ENCODE results near the gene FRMPD4.

Gene FRMPD4

GRCh38 chrX:12307961-12308360 is 169.7 kb downstream of the FRMPD4 start:
- no peak for DNase-seq

- DNase-seq = no peak
These were observed 170.1 kb downstream of the FRMPD4 start for GRCh38 chrX:12308420-12308819.

- DNase-seq = no peak
These were observed 170.9 kb downstream of the FRMPD4 start for GRCh38 chrX:12309040-12309743.

GRCh38 chrX:12309744-12310076 is 171.4 kb downstream of the FRMPD4 start:
- no peak for DNase-seq

- DNase-seq = no peak
These were observed 176.4 kb downstream of the FRMPD4 start for GRCh38 chrX:12314651-12315050.

GRCh38 chrX:12315526-12315925 is 177.3 kb downstream of the FRMPD4 start:
- no peak for DNase-seq

GRCh38 chrX:12319003-12319519 is 180.8 kb downstream of the FRMPD4 start:
- no peak for DNase-seq

- DNase-seq = no peak
These were observed 181.7 kb downstream of the FRMPD4 start for GRCh38 chrX:12319992-12320391.

GRCh38 chrX:12322031-12322430 is 183.8 kb downstream of the FRMPD4 start:
- DNase-seq = no peak

- no peak for DNase-seq
These were observed 186.9 kb downstream of the FRMPD4 start for GRCh38 chrX:12325171-12325570.

GRCh38 chrX:12327836-12328235 is 189.6 kb downstream of the FRMPD4 start:
- no peak for DNase-seq

GRCh38 chrX:12329476-12329875 is 191.2 kb downstream of the FRMPD4 start:
- DNase-seq = no peak

- DNase-seq = no peak
These were observed 192.6 kb downstream of the FRMPD4 start for GRCh38 chrX:12330841-12331240.

- DNase-seq = no peak
These were observed 194.6 kb downstream of the FRMPD4 start for GRCh38 chrX:12332786-12333347.

GRCh38 chrX:12339921-12340320 is 201.6 kb downstream of the FRMPD4 start:
- DNase-seq = no peak

- DNase-seq = no peak
These were observed 206.7 kb downstream of the FRMPD4 start for GRCh38 chrX:12344954-12345353.

- no peak for DNase-seq
These were observed 210.9 kb downstream of the FRMPD4 start for GRCh38 chrX:12349201-12349600.

GRCh38 chrX:12352922-12353321 is 214.6 kb downstream of the FRMPD4 start:
- DNase-seq = no peak

GRCh38 chrX:12360383-12360782 is 222.1 kb downstream of the FRMPD4 start:
- no peak for DNase-seq

GRCh38 chrX:12360986-12361598 is 222.8 kb downstream of the FRMPD4 start:
- DNase-seq = no peak

GRCh38 chrX:12363216-12363615 is 224.9 kb downstream of the FRMPD4 start:
- no peak for DNase-seq

GRCh38 chrX:12366440-12366839 is 228.2 kb downstream of the FRMPD4 start:
- DNase-seq = no peak

GRCh38 chrX:12367254-12367653 is 229.0 kb downstream of the FRMPD4 start:
- DNase-seq = no peak

- no peak for DNase-seq
These were observed 232.3 kb downstream of the FRMPD4 start for GRCh38 chrX:12370497-12370986.

Measured in eye (tissue), 1 donor.